Measurements from ENCODE around the gene PFKFB3.
"Not testable (repeated sequence)": the region's sequence is repeated elsewhere in the genome, so short reads cannot be mapped to it uniquely, and the experiment has no call there.

The PFKFB3 gene

DNA sequence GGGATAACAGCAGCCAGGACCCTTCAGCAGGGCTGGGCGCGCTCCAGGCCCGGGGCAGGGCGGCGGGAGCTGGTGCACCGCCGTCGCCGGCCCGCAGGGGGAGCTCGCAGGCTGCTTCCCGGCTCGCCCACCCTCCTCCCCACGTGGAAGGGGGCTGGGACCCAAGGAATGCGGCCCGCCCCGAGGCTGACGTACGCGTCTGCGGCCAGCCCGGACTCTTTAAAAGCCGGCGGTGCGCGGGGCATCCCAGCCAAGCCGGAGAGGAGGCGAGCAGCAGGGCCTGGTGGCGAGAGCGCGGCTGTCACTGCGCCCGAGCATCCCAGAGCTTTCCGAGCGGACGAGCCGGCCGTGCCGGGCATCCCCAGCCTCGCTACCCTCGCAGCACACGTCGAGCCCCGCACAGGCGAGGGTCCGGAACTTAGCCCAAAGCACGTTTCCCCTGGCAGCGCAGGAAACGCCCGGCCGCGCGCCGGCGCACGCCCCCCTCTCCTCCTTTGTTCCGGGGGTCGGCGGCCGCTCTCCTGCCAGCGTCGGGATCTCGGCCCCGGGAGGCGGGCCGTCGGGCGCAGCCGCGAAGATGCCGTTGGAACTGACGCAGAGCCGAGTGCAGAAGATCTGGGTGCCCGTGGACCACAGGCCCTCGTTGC lies at the start of gene PFKFB3:
TSS of gene PFKFB3 (plus strand) at position 249 of the 647 bp plus-strand sequence. CDS start at position 578, 329 bp downstream.
- DNase-seq (ENCODE audit: low read depth) = peak; percentile 86

DNA sequence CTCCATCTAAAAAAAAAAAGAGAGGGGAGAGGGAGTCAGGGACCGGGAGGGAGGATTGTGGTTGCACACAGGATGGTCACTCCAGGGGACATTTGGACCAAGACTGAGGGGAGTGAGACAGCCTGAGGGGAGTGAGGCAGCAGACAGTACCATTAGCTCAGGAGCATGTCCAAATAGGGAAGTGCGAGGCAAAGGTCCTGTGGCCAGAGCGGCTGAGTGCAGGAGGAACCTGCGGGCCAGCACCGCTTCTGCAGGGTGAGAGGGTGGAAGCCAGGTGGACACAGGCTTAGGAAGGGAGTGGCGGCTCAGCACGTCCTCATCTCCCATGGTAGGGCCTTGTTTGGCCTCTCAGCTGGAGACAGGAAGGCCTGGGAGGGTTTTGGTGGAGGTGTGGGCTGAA lies 48.9 kb upstream of the PFKFB3 start:
- no peak for DNase-seq (ENCODE audit: low read depth)

DNA sequence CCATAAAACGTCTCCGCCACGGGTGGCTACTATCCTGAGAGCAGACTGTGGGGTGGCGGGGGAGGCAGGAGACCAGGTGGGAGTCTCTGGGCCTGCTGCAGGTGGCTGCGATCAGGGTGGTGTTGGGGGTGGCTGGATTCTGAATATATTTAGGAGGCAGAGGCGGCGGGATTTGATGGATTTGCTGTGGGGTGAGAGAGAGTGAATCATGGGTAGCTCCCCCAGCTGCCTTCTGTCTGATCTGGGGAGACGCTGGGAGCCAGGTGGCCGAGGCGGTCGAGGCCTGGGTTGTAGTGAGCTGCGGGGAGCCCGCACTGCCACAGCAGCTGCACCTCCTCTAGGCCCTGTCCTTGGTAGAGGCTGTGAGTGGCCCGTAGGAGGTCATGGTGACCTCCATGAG lies 48.2 kb upstream of the PFKFB3 start:
- no peak for DNase-seq (ENCODE audit: low read depth)

DNA sequence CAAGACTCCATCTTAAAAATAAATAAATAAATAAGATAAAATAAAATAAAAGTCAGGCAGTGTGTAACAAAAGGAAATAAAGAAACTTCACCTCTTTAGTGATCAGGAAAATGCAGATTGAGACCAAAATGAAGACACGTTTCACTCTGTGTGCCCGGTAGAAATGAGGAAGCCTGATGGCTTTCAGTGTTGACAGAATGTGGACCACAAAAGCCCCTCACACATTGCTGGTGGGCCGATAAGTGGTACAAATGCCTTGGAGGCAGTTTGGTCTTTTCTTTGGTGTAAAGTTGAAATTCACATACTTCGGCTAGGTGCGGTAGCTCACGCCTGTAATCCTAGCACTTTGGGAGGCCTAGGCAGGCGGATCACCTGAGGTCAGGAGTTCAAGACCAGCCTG lies 44.5 kb upstream of the PFKFB3 start:
- no peak for DNase-seq (ENCODE audit: low read depth)

DNA sequence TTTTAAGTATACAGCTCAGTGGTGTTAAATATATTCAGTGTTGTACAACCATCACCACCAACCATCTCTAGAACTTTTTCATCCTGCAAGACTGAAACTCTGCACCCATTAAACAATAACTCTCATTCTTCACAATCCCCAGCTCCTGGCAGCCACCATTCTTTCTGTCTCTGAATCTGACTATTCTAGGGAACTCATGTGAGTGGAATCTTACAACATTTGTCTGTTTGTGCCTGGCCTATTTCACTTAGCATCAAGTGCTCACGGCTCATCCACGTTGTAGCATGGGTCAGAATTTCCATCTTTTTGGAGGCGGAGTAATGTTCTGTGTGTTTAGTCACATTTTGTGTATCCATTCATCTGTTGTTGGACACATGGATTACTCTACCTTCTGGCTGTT lies 40.8 kb upstream of the PFKFB3 start:
- DNase-seq (ENCODE audit: low read depth) = no peak

GRCh38 chr10:6162589-6163356 lies 40.0 kb upstream of the PFKFB3 start:
- DNase-seq (ENCODE audit: low read depth) = no peak

- DNase-seq (ENCODE audit: low read depth) = peak; percentile 88
These were observed 39.1 kb upstream of the PFKFB3 start for GRCh38 chr10:6163364-6164270.

GRCh38 chr10:6164271-6165095 lies 38.2 kb upstream of the PFKFB3 start:
- no peak for DNase-seq (ENCODE audit: low read depth)

DNA sequence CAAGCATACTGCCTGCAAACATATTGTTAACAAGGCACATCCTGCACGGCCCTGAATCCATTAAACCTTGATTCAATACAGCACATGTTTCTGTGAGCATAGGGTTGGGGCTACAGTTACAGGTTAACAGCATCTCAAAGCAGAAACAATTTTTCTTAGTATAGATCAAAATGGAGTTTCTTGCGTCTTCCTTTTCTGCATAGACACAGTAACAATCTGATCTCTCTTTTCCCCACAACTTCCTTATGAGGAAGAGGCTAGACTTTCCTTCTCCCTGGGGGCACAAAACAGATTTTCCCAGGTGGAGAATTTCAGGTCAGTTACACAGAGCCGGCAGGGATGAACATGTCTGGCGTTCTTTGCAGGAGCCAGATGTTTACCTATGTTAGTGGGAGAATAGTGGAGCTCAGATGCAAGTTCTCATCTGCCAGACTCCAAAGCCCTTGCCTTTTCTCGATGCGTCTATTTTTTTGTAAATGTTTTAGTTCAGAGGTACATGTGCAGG lies 37.5 kb upstream of the PFKFB3 start:
- no peak for DNase-seq (ENCODE audit: low read depth)

- DNase-seq (ENCODE audit: low read depth) = not testable (repeated sequence)
These were observed 36.8 kb upstream of the PFKFB3 start for GRCh38 chr10:6165933-6166332.

DNA sequence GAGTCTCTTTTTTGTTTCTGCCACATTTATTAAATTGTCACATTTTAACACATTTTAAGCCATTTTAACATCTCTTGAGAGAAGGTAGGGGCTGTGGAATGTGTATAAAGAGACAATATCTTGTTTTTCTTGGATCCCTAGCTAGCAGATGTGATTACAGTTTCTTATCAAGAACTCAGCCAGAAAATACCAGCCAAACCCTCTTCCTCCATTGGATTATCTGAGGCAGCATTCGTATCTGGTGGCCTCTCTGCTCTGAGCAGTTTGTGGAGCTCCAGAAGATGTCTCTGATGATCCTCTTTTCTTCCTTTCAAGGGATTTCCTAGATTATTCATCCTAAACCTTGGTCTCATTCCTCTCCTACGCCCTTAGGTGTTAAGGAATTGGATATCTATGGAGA lies 35.3 kb upstream of the PFKFB3 start:
- no peak for DNase-seq (ENCODE audit: low read depth)

DNA sequence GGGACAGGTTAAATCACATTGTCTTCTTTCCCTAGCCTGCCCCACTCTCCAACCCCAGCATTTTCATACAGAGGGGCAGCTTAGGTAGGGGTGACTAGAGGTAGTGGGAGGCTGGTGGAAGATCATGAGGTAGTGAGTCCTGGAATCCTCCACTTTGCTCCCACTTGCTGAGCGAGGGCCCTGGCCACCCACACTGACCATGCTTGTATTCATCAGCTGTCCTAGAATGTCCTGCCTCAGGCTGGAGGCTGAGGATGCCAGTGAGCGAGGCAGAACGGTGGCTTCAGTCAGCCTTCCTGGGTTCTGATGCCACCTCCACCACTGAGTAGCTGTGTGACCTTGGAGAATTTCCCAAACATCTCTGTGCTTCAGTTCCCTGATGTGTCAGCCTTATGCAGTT lies 34.6 kb upstream of the PFKFB3 start:
- DNase-seq (ENCODE audit: low read depth) = no peak

GRCh38 chr10:6170638-6171037 lies 32.1 kb upstream of the PFKFB3 start:
- no peak for DNase-seq (ENCODE audit: low read depth)

DNA sequence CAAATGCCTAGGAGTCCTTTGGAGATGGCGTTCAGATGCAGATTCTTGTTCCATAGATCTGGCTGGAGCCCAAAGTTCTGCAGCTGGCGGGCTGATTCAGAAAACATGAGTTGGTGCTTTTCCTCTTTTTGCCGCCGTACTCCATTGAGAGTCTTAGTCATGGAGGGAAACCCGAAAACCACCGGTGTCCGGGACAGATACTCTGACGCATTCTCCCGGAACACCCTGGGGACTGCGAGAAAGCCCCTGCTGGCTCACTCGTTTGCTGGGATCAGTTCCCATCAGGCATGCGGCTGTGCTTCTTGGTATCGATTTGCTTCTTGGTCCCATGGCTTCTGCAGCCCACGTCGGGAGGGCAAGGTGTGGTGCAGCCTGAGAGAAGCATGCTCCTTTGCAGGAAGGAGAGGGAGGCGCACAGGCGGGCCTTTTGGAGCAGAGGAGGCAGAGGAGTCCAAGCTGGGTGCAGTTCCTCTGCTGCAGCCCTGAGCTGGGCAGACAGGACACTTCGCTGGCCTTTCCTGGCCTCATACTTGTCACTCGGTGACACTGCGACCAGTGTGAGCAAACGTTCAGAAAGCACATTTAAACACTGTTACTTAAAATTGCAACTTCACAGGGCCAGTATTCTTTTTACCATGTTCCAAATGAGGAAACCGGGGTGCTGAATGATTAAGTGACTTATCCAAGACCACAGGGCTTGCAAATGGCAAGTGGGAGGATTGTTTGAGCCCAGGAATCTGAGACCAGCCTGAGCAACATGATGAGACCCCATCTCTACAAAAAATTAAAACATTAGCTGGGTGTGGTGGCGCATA lies 30.6 kb upstream of the PFKFB3 start:
- no peak for DNase-seq (ENCODE audit: low read depth)

GRCh38 chr10:6173203-6173602 lies 29.5 kb upstream of the PFKFB3 start:
- peak; percentile 17 for DNase-seq (ENCODE audit: low read depth)

GRCh38 chr10:6174201-6174874 lies 28.4 kb upstream of the PFKFB3 start:
- DNase-seq (ENCODE audit: low read depth) = no peak

DNA sequence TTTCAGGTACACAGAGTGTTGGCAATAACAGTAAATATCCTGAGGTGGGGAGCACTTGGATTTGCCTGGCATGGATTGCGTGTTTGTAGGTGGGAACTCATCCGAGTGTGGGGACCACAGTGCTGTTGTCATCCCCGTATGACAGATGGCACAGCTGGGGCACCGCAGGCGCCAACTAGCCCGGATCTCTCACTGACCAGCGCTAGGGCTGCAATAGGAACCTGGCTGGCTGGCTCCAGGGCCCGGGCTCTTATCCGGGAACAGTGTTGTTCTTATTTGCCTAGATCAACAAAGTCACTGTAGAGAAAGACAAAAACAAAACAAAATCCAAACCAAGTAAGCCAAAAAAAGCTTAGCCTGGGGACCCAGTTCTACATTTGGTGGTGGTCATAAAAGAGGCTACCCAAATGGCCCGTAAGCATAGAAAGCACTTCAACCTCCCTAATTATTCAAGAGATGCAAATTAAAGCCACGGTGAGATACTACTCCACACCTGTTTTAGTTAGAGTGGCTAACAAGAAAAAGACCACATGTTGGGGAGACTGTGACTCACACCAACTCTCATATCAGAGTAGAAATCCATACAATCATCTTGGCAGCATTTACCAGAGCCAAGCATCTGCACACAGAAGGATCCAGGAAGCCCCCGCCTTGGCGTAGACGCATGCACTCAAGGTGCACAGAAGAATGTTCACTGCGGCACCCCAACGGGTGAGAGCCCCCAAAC lies 27.2 kb upstream of the PFKFB3 start:
- no peak for DNase-seq (ENCODE audit: low read depth)

DNA sequence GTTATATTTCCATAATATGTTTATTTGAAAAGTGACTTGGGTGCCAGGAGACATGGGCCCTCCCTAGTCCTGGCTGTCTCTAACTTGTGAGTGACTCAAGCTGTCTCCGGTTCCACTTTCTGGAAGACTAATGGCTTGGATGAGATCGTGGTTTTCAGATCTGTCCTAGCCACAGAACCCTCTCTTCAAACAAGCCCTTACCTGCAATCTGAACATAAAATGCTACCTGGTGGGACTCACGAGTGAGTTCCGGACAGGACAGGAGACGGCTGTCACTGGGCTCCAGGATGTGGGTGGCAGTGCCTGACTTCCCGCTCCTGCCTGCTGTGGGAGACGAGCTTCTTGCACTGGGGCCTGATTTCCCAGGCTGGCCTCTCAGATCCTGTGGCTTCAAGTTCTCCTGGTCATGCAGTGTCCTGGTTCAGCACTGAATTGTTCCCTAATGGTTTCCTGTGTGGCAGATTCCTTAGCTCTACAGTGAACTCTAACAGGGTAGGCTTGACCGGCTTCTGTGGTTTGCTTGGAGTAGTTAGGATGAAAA lies 26.0 kb upstream of the PFKFB3 start:
- DNase-seq (ENCODE audit: low read depth) = no peak

DNA sequence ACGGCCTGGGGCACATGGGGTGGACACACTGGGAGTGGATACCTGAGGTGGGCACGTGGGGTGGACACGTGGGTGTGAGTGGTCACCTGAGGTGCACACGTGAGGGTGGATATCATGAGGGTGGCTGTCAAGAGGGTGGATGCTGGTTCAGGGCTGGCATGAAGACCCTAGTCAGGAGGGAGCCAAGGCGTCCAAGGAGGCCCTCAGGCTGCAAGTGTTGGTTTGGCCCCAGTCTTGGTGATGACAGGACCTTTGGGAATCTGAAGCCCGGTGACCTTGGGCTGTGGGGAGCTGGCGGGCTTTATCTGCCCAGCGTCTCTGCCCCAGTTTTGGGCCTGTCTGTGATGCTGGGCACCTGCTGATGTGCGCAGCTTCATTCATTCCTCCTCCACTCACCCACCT lies 24.9 kb upstream of the PFKFB3 start:
- DNase-seq (ENCODE audit: low read depth) = no peak

Measured in T-helper 22 cell (primary cell).